ENCODE measurements around the gene OR1E2. TPM values are rescaled to one million over a fixed set of nuclear protein-coding genes. Genes with fewer than 3 reads are reported as not detected.

The OR1E2 gene
- total RNA-seq, 1 donor from 2014 or later, result not detected

Other genes starting within 250 kb of the OR1E2 start
- not detected in 2 replicates for gene OR1A2, start 236.3 kb downstream of the OR1E2 start, total RNA-seq
- gene OR1A1, start 226.2 kb downstream of the OR1E2 start, total RNA-seq, result not detected in 2 replicates
- 0.21 TPM in 1 of 2 replicates, not detected in the other for gene OR3A1, start 135.5 kb downstream of the OR1E2 start, total RNA-seq
- gene OR3A2, start 47.5 kb downstream of the OR1E2 start, total RNA-seq, result 0.26 and 1.0 TPM in 2 replicates
- gene OR1E1, start 35.4 kb downstream of the OR1E2 start, total RNA-seq, result not detected in 2 replicates
- gene OR3A3, start 22.5 kb downstream of the OR1E2 start, total RNA-seq, result not detected in 2 replicates
- not detected in 2 replicates for gene SPATA22, start 38.0 kb upstream of the OR1E2 start, total RNA-seq
- gene ASPA, start 42.2 kb upstream of the OR1E2 start, total RNA-seq, result not detected in 2 replicates
- 0.16 and 0.31 TPM in 2 replicates for gene TRPV3, start 124.0 kb upstream of the OR1E2 start, total RNA-seq
- 6.1 and 8.2 TPM in 2 replicates for gene TRPV1, start 175.6 kb upstream of the OR1E2 start, total RNA-seq
- gene SHPK, start 202.4 kb upstream of the OR1E2 start, total RNA-seq, result 20.6 and 21.2 TPM in 2 replicates
- gene CTNS, start 202.9 kb upstream of the OR1E2 start, total RNA-seq, result 46.7 and 48.1 TPM in 2 replicates
- 28.7 and 29.0 TPM in 2 replicates for gene TAX1BP3, start 234.7 kb upstream of the OR1E2 start, total RNA-seq
- 69.4 and 70.5 TPM in 2 replicates for gene EMC6, start 235.0 kb upstream of the OR1E2 start, total RNA-seq